CD8-positive, alpha-beta memory T cell (primary cell): Measurements from ENCODE around the gene RCCD1. TPM values are rescaled to one million over a fixed set of nuclear protein-coding genes. Genes with fewer than 3 reads are reported as not detected.

Experiments used
- CTCF ChIA-PET: fragments of 350-600 bp; sonication (Branson Sonifier 250); formaldehyde crosslinking; loops from one replicate; lab custom pipeline; 2021; ENCODE audit warnings: antibody characterized with exemption; lab: Charles Lee
- POLR2A ChIA-PET: fragments of 350-600 bp; sonication (Branson Sonifier 250); formaldehyde crosslinking; loops from one replicate; lab custom pipeline; 2021; ENCODE audit warnings: antibody characterized with exemption; lab: Charles Lee
- DNase-seq, 5 donors: peaks; one replicate each; pipeline versions ENCODE4 v3.0.0 to v3.0.0-alpha.2; 2020 to 2022; ENCODE audit warnings: mixed read lengths in 1 of 5
- H3K27ac ChIP-seq: one replicate; pipeline ENCODE4 v1.7.0; 2013; ENCODE audit warnings: low read depth, mild to moderate bottlenecking, low read length, moderate library complexity
- H3K27me3 ChIP-seq: 2 replicates; pipeline ENCODE4 v1.7.0; 2013; ENCODE audit warnings: low read length, mild to moderate bottlenecking; ENCODE audit not compliant: insufficient read depth, poor library complexity, severe bottlenecking
- H3K36me3 ChIP-seq: 2 replicates; pipeline ENCODE4 v1.7.0; 2013; ENCODE audit warnings: mild to moderate bottlenecking, low read length, moderate library complexity; ENCODE audit not compliant: insufficient read depth
- H3K4me1 ChIP-seq: 2 replicates; pipeline ENCODE4 v1.7.0; 2013; ENCODE audit warnings: mild to moderate bottlenecking, low read length, moderate library complexity; ENCODE audit not compliant: insufficient read depth
- H3K4me3 ChIP-seq: 2 replicates; pipeline ENCODE4 v1.7.0; 2013; ENCODE audit warnings: mild to moderate bottlenecking, low read length
- H3K9me3 ChIP-seq: 2 replicates; pipeline ENCODE4 v1.7.0; 2013; ENCODE audit warnings: mild to moderate bottlenecking, low read length
- H3K27ac Mint-ChIP-seq, 8 donors: one replicate each; pipeline ENCODE4 v1.8.0; 2020 to 2021; ENCODE audit warnings: mixed read lengths in 8 of 8, mild to moderate bottlenecking in 6 of 8, inconsistent platforms in 3 of 8, moderate library complexity in 3 of 8
- H3K27me3 Mint-ChIP-seq, 2 donors: one replicate each; pipeline ENCODE4 v1.8.0; 2020 to 2021; ENCODE audit warnings: mixed read lengths in 2 of 2, mild to moderate bottlenecking in 1 of 2, moderate library complexity in 1 of 2
- H3K36me3 Mint-ChIP-seq, 3 donors: one replicate each; pipeline ENCODE4 v1.8.0; 2020 to 2021; ENCODE audit warnings: mixed read lengths in 3 of 3, inconsistent platforms in 1 of 3, mild to moderate bottlenecking in 1 of 3
- H3K4me1 Mint-ChIP-seq, 3 donors: one replicate each; pipeline ENCODE4 v1.8.0; 2020 to 2021; ENCODE audit warnings: mixed read lengths in 3 of 3, inconsistent platforms in 1 of 3, mild to moderate bottlenecking in 1 of 3
- H3K4me3 Mint-ChIP-seq, 7 donors: one replicate each; pipeline ENCODE4 v1.8.0; 2020 to 2021; ENCODE audit warnings: mixed read lengths in 7 of 7, mild to moderate bottlenecking in 6 of 7, moderate library complexity in 4 of 7, inconsistent platforms in 2 of 7
- H3K9me3 Mint-ChIP-seq, 5 donors: one replicate each; pipeline ENCODE4 v1.8.0; 2020 to 2022; ENCODE audit warnings: mixed read lengths in 5 of 5, mild to moderate bottlenecking in 3 of 5, moderate library complexity in 2 of 5, inconsistent platforms in 1 of 5
- polyA plus RNA-seq: library from polyadenylated mRNA; unstranded; fragments of 300-500 nt; fragmentation: Illumina TruSeq; gene quantifications from one replicate; pipeline ENCODE4 v1.2.3, GENCODE V29; 2021
- total RNA-seq, 2 experiments: library from RNA; stranded (reverse); gene quantifications; one replicate each; pipeline ENCODE4 v1.2.3, GENCODE V29; 2021

Gene RCCD1
- total and polyA plus RNA-seq, 3 experiments from 2014 or later, result 2.6 to 21.7 (median 20.9) TPM

DNA sequence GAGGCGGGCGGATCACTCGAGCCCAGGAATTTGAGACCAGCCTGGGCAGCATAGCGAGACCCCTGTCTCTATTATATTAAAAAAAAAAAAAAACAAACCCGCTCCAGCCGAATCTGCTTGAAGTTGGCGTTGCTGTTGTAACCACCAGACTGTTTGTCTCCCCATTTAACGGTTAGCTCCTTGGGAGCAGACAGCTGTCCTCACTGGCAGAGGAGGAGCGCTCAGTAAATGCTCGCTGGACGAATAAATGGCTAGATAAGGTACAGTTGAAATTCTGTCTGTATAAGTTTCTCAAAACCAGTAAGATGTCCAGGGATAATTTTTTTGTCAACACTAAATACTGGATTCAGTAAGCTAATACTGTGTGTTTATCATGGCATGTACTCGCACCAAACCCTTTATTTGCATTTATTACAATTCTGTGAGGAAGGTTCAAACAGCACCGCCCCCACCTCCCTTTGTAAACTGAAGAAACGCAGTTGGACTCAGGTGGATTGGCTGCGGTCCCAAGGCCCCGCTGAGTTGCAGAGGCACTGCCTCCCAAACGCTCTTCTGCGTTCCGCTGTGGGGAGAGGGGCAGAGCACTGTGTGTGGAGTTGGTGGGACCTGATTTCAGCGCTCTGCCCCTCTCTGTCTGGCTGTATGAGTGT, 1.1 kb downstream of the RCCD1 start:
- H3K4me1 Mint-ChIP-seq, result peaks cover 5 to 27% (median 14%) of the 10 kb centered on the region in 3 donors
- DNase-seq, result no peak
- H3K9me3 Mint-ChIP-seq, result no peaks in the 10 kb centered on the region
- Histone ChIP-seq H3K4me3 (peak overlapping the region; percentile 64), H3K36me3 (no peaks in the 10 kb centered on the region), H3K27ac (peak overlapping the region; percentile 89), H3K27me3 (no peaks in the 10 kb centered on the region), H3K9me3 (no peaks in the 10 kb centered on the region), H3K4me1 (peaks cover 14% of the 10 kb centered on the region)
- H3K36me3 Mint-ChIP-seq, result peaks cover 0 to 49% (median 3%) of the 10 kb centered on the region in 3 donors
- ChIA-PET CTCF (interaction anchor here (0.9 to 9.2 kb wide), 20 partner anchors 10 to 302 kb away, joined by 3 to 158 read pairs (median 6); partner anchors contain the start of genes HDDC3, UNC45A and VPS33B), POLR2A (interaction anchor here (0.6 to 1.9 kb wide), 3 partner anchors 24 to 53 kb away, joined by 3 to 6 read pairs (median 6); partner anchors contain the start of genes HDDC3 and MAN2A2)
- H3K4me3 Mint-ChIP-seq, result peak overlapping the region; percentile 64 to 95 (median 88)
- no peaks in the 10 kb centered on the region for H3K27me3 Mint-ChIP-seq
- H3K27ac Mint-ChIP-seq, result peak overlapping the region in 6 of 8 donors; percentile 29 to 94 (median 66)

DNA sequence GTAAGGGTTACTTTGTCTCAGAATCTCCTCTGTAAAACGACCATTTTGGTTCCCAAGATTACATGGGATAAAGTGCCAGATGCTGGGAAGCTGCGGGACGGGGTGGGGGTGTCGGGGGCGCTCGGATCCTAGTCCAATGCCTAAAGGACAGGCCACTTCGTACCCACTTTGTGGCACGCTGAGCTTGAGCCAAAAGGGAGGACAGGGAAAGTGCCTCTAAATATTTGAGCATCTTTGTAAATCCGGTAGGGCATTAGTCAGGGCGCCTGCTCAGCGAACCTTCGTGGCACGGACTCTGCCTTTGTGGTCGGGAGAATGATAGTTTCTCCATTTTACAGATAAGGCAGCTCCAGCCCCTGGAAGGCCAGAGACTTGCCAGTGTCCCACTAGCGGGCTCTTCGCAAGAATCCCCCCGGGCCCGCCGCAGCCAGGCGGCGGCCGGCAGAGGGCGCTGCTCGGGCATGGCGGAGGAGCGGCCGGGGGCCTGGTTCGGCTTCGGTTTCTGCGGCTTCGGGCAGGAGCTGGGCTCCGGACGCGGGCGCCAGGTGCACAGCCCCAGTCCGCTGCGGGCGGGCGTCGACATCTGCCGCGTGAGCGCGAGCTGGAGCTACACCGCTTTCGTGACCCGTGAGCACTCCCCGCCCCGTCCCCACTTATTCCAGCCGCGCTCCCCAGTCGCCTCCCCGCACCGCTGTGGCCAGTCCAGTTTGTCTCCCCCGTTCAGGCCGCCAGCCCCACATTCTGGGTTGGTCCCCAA, 1.8 kb downstream of the RCCD1 start:
- Histone ChIP-seq H3K4me3 (no peak overlapping the region), H3K36me3 (no peaks in the 10 kb centered on the region)
- CTCF ChIA-PET, result interaction anchor here (0.9 to 9.2 kb wide), 23 partner anchors 10 to 302 kb away, joined by 3 to 158 read pairs (median 5); partner anchors contain the start of genes HDDC3, UNC45A and VPS33B

DNA sequence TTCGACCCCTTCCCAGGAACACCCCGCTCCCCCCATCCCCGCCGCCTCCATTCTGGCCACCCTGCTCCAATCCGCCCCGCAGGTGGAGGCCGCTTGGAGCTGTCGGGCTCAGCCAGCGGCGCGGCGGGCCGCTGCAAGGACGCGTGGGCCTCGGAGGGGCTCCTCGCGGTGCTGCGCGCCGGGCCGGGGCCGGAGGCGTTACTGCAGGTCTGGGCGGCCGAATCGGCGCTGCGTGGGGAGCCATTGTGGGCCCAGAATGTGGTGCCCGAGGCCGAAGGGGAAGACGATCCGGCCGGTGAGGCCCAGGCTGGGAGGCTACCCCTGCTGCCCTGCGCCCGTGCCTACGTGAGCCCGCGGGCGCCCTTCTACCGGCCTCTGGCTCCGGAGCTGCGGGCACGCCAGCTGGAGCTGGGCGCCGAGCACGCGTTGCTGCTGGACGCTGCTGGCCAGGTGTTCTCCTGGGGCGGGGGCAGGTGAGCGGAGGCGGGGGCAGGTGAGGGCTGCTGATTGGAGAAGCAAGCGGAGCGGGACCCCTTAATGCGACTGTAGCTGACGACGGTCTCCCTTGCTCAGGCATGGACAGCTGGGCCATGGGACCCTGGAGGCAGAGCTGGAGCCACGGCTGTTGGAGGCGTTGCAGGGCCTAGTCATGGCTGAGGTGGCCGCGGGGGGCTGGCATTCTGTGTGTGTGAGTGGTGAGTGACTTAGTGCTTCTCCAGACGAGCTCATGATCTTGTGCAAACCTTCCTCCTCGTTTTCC, 2.5 kb downstream of the RCCD1 start:
- no peak for DNase-seq
- POLR2A ChIA-PET, result interaction anchor here (1.2 kb wide), 1 partner anchor 22 kb away, joined by 4 read pairs; no protein-coding TSS in a partner anchor
- no peak overlapping the region for H3K4me3 ChIP-seq
- Mint-ChIP-seq H3K9me3 (no peaks in the 10 kb centered on the region), H3K27ac (peak overlapping the region in 1 of 8 donors; percentile 33), H3K27me3 (no peaks in the 10 kb centered on the region), H3K4me1 (peaks cover 5 to 27% (median 14%) of the 10 kb centered on the region in 3 donors), H3K36me3 (peaks cover 0 to 50% (median 7%) of the 10 kb centered on the region in 3 donors), H3K4me3 (peak overlapping the region in 5 of 7 donors; percentile 19 to 67 (median 57))
- no peak overlapping the region for H3K27ac ChIP-seq
- CTCF ChIA-PET, result interaction anchor here (0.7 to 9.2 kb wide), 27 partner anchors 9 to 314 kb away, joined by 3 to 158 read pairs (median 4); partner anchors contain the start of genes HDDC3, UNC45A and VPS33B
- no peaks in the 10 kb centered on the region for H3K9me3 ChIP-seq
- H3K4me1 ChIP-seq, result peaks cover 14% of the 10 kb centered on the region
- H3K36me3 ChIP-seq, result no peaks in the 10 kb centered on the region
- H3K27me3 ChIP-seq, result no peaks in the 10 kb centered on the region

More for the DNA sequence above, 1.8 kb downstream of the RCCD1 start:
- Histone ChIP-seq H3K27ac (peak overlapping the region; percentile 89), H3K27me3 (no peaks in the 10 kb centered on the region), H3K4me1 (peaks cover 14% of the 10 kb centered on the region), H3K9me3 (no peaks in the 10 kb centered on the region)
- H3K27ac Mint-ChIP-seq, result peak overlapping the region in 6 of 8 donors; percentile 29 to 90 (median 62)
- H3K4me1 Mint-ChIP-seq, result peaks cover 5 to 27% (median 14%) of the 10 kb centered on the region in 3 donors
- peaks cover 0 to 50% (median 8%) of the 10 kb centered on the region in 3 donors for H3K36me3 Mint-ChIP-seq
- H3K9me3 Mint-ChIP-seq, result no peaks in the 10 kb centered on the region
- peak overlapping the region; percentile 58 to 95 (median 71) for H3K4me3 Mint-ChIP-seq
- POLR2A ChIA-PET, result interaction anchor here (0.6 to 1.2 kb wide), 2 partner anchors 22 to 53 kb away, joined by 3 to 4 read pairs; partner anchors contain the start of gene MAN2A2
- no peaks in the 10 kb centered on the region for H3K27me3 Mint-ChIP-seq
- peak; percentile 36 to 75 (median 63) for DNase-seq

DNA sequence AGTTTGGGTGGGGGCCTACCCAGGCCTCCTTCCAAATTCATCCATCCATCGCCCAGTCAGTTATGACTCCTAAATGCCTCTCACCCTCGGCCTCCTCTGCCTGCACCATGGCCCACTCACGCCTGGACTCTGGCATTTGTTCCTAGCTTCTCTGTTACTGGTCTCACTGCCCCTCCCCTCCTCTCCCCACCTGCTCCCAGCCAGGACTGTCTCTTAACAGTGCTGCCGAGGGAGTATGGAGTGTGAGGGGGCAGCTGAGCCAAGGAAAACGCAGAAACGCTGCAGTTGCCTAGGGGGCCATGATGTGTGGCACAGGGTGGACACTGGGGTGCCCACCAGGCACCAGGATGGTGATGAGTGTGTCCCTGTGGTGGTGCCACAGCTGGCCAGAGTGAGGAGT, 3.1 kb downstream of the RCCD1 start:
- Mint-ChIP-seq H3K9me3 (no peaks in the 10 kb centered on the region), H3K27ac (peak overlapping the region in 2 of 8 donors; percentile 33 to 81), H3K27me3 (no peaks in the 10 kb centered on the region), H3K36me3 (peaks cover 0 to 50% (median 7%) of the 10 kb centered on the region in 3 donors), H3K4me1 (peaks cover 5 to 27% (median 14%) of the 10 kb centered on the region in 3 donors), H3K4me3 (peak overlapping the region in 5 of 7 donors; percentile 19 to 60 (median 34))
- ChIA-PET CTCF (interaction anchor here (0.7 to 9.2 kb wide), 13 partner anchors 10 to 314 kb away, joined by 3 to 158 read pairs (median 7); partner anchors contain the start of genes HDDC3, UNC45A and VPS33B), POLR2A (no interaction called here)
- no peak for DNase-seq
- Histone ChIP-seq H3K4me3 (no peak overlapping the region), H3K27me3 (no peaks in the 10 kb centered on the region), H3K36me3 (no peaks in the 10 kb centered on the region), H3K9me3 (no peaks in the 10 kb centered on the region), H3K4me1 (peaks cover 14% of the 10 kb centered on the region), H3K27ac (no peak overlapping the region)

DNA sequence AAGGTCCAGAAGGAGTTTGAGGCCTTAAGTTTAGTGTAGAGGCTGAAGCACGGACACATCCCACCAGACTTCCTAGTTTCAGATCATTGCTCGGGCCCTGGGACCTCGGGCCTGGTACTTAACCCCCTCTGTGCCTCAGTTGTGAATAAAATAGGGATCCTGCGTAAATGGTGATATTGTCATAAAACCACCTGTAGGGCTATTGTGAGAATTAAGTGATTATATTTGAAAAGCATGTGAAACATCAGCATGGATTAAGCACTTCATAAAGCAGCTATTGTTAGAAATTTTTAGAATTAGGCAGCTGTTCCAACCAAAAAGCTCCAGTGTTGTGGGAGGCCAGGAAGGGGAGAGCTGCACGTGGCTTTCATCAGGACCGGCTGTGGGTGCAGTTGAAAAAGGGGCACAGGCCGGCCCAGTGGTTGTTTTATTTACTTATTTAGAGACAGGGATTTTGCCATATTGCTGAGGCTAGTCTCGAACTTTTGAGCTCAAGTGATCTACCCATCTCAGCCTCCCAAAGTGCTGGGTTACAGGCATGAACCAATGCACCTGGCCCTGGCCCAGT, 4.4 kb downstream of the RCCD1 start:
- Histone ChIP-seq H3K4me1 (peaks cover 14% of the 10 kb centered on the region), H3K4me3 (no peak overlapping the region), H3K27ac (no peak overlapping the region), H3K27me3 (no peaks in the 10 kb centered on the region), H3K36me3 (no peaks in the 10 kb centered on the region), H3K9me3 (no peaks in the 10 kb centered on the region)
- no peaks in the 10 kb centered on the region for H3K9me3 Mint-ChIP-seq
- H3K4me3 Mint-ChIP-seq, result peak overlapping the region in 1 of 7 donors; percentile 56
- peaks cover 1 to 24% (median 14%) of the 10 kb centered on the region in 3 donors for H3K4me1 Mint-ChIP-seq
- ChIA-PET CTCF (interaction anchor here (1.1 to 9.2 kb wide), 3 partner anchors 25 to 74 kb away, joined by 3 to 158 read pairs (median 3); partner anchors contain the start of genes HDDC3, UNC45A and VPS33B), POLR2A (interaction anchor here (0.6 to 1.0 kb wide), 2 partner anchors 20 to 126 kb away, joined by 3 to 4 read pairs; no protein-coding TSS in a partner anchor)
- no peaks in the 10 kb centered on the region for H3K27me3 Mint-ChIP-seq
- H3K36me3 Mint-ChIP-seq, result peaks cover 0 to 48% (median 7%) of the 10 kb centered on the region in 3 donors
- DNase-seq, result no peak
- H3K27ac Mint-ChIP-seq, result peak overlapping the region in 2 of 8 donors; percentile 75 to 78

DNA sequence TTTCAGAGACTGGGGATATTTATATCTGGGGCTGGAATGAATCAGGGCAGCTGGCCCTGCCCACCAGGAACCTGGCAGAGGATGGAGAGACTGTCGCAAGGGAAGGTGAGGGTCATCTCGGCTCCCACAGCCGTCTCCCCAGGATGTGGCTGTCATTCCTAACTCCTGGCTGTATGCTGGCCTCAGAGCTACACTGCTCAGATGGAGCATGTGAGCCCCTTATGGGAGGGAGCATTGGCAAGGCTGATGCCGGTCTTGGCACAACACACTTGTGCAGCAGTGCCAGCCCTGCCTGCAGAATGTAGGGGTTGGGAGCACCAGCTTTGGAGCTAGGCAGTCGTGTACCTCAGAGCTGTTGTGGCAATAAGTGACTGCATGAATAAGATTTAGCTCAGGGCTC, 5.2 kb downstream of the RCCD1 start:
- Mint-ChIP-seq H3K9me3 (no peaks in the 10 kb centered on the region), H3K4me3 (peak overlapping the region in 1 of 7 donors; percentile 50), H3K36me3 (peaks cover 0 to 44% (median 7%) of the 10 kb centered on the region in 3 donors), H3K27me3 (no peaks in the 10 kb centered on the region), H3K27ac (peak overlapping the region in 2 of 8 donors; percentile 36 to 75), H3K4me1 (peaks cover 0 to 20% (median 14%) of the 10 kb centered on the region in 3 donors)
- H3K4me3 ChIP-seq, result no peak overlapping the region
- H3K27ac ChIP-seq, result no peak overlapping the region
- no peaks in the 10 kb centered on the region for H3K36me3 ChIP-seq
- peaks cover 14% of the 10 kb centered on the region for H3K4me1 ChIP-seq
- DNase-seq, result no peak
- ChIA-PET POLR2A (no interaction called here), CTCF (interaction anchor here (1.1 to 1.2 kb wide), 2 partner anchors 63 to 73 kb away, joined by 3 read pairs; partner anchors contain the start of gene VPS33B)
- no peaks in the 10 kb centered on the region for H3K9me3 ChIP-seq
- no peaks in the 10 kb centered on the region for H3K27me3 ChIP-seq
